DMS53 treated with DMSO at 0.1 percent for 48 hours (cell line): Measurements from ENCODE around the gene PRB2.
"Not testable (repeated sequence)": the region's sequence is repeated elsewhere in the genome, so short reads cannot be mapped to it uniquely, and the experiment has no call there.

Source experiments
- DNase-seq: peaks from one replicate; lab custom pipeline; 2025; ENCODE audit not compliant: unreplicated experiment; lab: John Stamatoyannopoulos, UW

Gene PRB2

DNA sequence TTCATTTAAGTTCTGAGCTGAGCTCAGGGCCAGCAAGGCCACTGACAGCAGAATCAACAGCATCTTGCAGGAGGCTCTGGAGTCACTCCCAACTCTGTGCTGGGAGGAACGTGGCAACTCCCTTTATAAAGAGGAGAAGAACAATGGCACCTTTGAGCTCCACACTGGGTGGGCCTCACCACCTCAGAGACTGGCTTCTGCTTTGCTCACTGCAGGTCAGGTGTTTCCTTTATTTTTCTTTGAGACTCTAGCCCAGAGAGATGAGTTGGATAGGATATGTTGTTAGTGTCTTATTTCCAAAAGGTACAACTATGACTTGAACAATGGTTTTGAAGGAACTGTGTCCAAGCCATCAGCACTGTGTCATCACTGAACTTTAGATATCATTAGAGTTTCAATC lies at the start of gene PRB2:
PRB2 (minus strand) TSS at position 101 of the 400 bp plus-strand sequence; CDS start at position 63, 38 bp downstream.
- DNase-seq, result not testable (repeated sequence)

GRCh38 chr12:11437966-11438365 lies 42.6 kb upstream of the PRB2 start:
- no peak for DNase-seq

GRCh38 chr12:11433664-11434063 lies 38.3 kb upstream of the PRB2 start:
- no peak for DNase-seq

DNA sequence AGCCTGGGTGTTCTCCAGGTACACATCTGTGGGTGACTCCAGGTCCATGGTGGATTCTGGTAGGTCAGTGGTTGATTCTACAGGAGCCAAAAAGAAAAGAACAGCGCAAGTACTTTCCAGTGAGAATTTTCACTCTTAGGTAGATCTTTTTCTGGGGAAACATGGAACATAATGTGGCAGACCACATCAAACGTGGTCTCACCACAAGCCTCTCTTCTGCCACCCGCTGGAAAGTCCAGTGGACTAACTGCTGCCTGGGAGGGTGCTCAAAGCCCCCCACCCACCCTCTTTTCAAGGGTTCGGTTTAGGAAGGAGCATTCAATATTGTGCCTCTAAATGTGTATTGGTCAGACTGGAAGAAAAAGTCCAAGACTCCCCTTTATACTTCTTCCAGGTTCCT lies 36.1 kb upstream of the PRB2 start:
- DNase-seq, result no peak

GRCh38 chr12:11427341-11427740 lies 32.0 kb upstream of the PRB2 start:
- no peak for DNase-seq

DNA sequence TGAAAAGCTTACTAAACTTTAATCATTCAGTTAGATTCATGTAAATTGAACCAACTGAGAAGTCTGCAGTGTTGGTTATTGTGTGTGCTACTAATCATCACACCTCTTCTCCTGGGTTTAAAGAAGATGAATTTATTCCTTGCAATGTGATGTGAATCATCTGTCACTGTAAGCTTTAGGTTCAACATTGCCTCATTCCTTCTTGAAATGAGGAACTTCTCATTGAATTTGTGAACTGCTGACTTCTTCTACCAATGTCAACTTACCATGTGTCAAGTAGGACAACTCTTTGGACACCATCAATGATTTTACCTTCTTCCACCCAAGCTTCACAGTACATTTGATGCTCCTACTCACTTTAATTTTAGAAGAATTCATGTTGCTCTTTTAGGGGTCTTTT lies 17.4 kb upstream of the PRB2 start:
- DNase-seq, result no peak

DNA sequence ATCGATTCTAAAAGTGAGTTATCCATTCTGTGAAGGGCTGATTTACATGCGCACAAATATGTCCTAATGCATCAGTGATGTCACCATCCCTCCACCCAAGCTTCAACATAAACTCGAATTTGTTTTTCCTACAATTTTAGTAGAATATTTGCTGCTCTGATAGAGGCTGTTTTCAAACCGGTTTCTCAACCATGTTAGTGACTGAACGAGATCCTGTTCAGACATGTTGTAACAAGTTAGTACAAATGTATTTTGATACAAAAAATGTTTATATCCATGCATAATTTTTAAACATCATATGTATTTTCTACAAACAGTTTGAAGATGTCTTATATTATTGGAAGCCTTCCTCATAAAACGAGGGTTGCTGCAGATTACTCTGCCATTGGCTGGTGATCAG lies 12.7 kb upstream of the PRB2 start:
- DNase-seq, result no peak

GRCh38 chr12:11397366-11397765 lies 2.0 kb upstream of the PRB2 start:
- DNase-seq, result no peak

- DNase-seq, result not testable (repeated sequence)
Measured at GRCh38 chr12:11391456-11391855, 3.9 kb downstream of the PRB2 start.

GRCh38 chr12:11377420-11377819 lies 17.9 kb downstream of the PRB2 start:
- not testable (repeated sequence) for DNase-seq

DNA sequence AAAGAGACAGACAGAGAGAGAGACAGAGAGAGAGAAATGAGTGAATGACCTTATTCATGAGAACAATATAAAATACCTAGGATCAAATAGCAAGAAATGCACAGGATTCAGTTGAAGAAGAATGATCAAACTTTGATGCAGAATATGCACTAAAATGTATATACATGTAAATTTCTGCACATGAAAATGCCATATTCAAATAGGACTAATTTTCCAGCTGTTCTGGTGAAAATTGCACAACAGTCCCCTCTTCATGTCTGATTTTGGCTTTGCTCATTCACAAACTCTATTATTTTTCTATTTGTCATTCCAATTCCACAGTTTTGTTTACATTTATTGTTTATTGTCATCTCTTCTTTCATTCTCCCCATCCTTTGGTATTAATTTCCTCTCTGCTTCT lies 34.2 kb downstream of the PRB2 start:
- no peak for DNase-seq

DNA sequence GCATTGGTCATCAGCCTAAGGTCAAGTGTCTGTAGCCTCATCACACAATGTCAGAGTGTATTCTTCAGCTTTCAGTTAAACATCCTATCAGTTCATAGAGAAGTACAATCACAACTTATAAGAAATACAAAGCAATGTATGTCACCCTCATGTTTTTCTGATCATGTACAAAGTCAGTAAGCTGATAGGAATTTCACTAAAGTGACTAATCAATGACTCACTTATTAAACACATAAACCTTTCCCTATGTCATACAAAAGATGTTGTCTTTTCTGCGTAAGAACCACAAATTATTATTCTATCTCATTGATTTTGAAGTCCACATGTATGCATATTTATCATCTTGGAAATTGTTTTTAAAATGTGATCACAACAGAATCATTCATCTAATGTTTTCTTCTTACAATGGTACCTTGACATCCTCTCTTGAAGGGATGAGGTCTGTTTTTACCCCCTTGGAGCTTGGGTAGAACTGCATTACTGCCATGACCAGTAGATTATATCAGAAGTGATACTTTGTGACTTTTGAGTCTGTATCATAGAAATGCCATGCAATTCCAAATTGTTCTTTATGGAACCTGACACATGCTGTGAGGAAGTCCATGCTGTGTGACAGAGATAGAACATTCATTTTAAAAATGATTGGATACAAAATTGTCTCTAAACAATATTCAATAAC lies 35.0 kb downstream of the PRB2 start:
- DNase-seq, result not testable (repeated sequence)

DNA sequence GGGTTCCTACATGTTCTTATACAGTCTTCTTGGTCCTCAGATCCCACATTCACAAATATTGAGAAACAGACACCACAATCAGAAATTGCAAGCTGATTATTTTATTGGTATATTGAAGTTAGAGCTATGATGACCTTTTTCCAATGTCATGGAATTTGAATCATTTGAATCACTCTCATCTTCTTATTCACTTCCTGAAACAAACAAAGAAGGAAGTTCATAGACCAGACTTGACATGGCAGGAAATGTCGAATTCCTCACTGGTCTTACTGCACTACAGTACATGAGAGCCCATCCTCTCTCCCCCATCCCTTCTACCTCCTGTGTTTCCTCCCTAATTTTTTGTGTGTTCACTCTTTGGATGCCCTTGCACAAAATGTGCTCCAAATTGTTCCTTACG lies 43.6 kb downstream of the PRB2 start:
- not testable (repeated sequence) for DNase-seq

DNA sequence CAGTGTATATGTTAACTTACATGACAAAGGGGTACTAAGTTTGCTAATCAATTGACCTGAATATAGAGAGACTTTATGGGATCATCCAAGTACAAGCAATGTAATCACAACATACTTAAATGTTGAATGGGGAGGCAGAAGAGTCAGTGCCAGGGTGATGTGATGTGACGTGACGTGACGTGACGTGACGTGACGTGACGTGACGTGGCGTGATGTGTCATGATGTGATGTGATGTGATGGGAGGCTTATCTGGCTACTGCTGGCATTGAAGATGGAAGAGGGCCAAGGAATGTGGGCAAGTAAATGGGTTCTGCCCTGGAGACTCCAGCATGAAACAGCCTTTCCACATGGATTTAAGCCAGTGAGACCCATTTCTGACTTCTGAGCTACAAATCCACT lies 46.9 kb downstream of the PRB2 start:
- DNase-seq, result no peak

DNA sequence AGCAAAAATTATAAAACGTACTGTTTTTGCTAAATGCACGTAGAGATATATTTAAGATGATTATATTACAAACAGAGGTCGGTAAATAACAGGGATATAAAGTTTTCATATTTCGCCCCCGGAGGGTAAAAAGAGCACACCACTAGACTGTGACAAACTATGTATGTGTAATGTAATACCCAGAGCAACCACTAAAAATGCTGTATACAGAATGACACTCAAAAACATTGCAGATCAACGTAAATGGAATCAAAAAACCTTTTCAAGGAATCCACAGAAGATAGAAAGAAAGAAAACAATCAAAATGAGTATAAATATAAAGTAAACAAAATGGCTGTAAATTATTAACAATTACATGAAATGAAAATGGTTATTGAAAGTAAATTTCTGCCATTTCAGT lies 47.6 kb downstream of the PRB2 start:
- DNase-seq, result no peak

DNA sequence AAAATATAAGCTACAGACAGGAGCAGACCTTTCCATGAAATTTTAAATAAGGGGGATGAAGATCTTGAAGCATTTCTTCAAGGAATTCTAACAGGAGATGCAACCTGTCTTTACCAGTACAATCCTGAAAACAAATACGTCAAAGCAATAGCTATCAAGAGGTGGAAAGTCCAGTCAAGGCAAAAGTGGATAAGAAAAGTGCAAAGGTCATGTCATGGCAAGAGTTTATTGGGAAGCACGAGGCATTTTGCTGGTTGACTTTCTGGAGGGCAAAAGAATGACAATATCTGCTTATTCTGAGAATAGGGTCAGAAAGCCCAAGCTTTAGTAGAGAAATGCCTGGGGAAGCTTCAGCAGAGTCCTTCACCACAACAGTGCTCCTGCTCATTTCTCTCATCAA lies 50.9 kb downstream of the PRB2 start:
- no peak for DNase-seq
